ENCODE results near the gene RRP8.

The RRP8 gene

GRCh38 chr11:6623391-6624363 lies 20.3 kb upstream of the RRP8 start:
- TF ChIP-seq, protein P1, sequence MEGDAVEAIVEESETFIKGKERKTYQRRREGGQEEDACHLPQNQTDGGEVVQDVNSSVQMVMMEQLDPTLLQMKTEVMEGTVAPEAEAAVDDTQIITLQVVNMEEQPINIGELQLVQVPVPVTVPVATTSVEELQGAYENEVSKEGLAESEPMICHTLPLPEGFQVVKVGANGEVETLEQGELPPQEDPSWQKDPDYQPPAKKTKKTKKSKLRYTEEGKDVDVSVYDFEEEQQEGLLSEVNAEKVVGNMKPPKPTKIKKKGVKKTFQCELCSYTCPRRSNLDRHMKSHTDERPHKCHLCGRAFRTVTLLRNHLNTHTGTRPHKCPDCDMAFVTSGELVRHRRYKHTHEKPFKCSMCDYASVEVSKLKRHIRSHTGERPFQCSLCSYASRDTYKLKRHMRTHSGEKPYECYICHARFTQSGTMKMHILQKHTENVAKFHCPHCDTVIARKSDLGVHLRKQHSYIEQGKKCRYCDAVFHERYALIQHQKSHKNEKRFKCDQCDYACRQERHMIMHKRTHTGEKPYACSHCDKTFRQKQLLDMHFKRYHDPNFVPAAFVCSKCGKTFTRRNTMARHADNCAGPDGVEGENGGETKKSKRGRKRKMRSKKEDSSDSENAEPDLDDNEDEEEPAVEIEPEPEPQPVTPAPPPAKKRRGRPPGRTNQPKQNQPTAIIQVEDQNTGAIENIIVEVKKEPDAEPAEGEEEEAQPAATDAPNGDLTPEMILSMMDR (IDR thresholded peaks at IDR 0.05; ENCODE audit: extremely low read depth, insufficient read depth, missing control alignments): no peak
- in situ Hi-C loops (cut with MboI; ENCODE audit: low pct_unique_long_range_greater_than_20kb, low sequenced_read_pairs, unreplicated experiment): no loop called here
- DNase-seq (ENCODE audit: low spot score): no peak

GRCh38 chr11:6622261-6623171 lies 19.1 kb upstream of the RRP8 start:
- TF ChIP-seq, protein P1 (IDR thresholded peaks at IDR 0.05; ENCODE audit: extremely low read depth, insufficient read depth, missing control alignments): no peak
- no peak for DNase-seq (ENCODE audit: low spot score)
- in situ Hi-C loops (cut with MboI; ENCODE audit: low pct_unique_long_range_greater_than_20kb, low sequenced_read_pairs, unreplicated experiment): no loop called here

- in situ Hi-C loops (cut with MboI; ENCODE audit: low pct_unique_long_range_greater_than_20kb, low sequenced_read_pairs, unreplicated experiment): no loop called here
- no peak for DNase-seq (ENCODE audit: low spot score)
- TF ChIP-seq, protein P1 (IDR thresholded peaks at IDR 0.05; ENCODE audit: extremely low read depth, insufficient read depth, missing control alignments): no peak
Observed at GRCh38 chr11:6621711-6622211, 18.3 kb upstream of the RRP8 start.

GRCh38 chr11:6620636-6621035 lies 17.2 kb upstream of the RRP8 start:
- TF ChIP-seq, protein P1 (IDR thresholded peaks at IDR 0.05; ENCODE audit: extremely low read depth, insufficient read depth, missing control alignments): no peak
- DNase-seq (ENCODE audit: low spot score): no peak
- in situ Hi-C loops (cut with MboI; ENCODE audit: low pct_unique_long_range_greater_than_20kb, low sequenced_read_pairs, unreplicated experiment): no loop called here

DNA sequence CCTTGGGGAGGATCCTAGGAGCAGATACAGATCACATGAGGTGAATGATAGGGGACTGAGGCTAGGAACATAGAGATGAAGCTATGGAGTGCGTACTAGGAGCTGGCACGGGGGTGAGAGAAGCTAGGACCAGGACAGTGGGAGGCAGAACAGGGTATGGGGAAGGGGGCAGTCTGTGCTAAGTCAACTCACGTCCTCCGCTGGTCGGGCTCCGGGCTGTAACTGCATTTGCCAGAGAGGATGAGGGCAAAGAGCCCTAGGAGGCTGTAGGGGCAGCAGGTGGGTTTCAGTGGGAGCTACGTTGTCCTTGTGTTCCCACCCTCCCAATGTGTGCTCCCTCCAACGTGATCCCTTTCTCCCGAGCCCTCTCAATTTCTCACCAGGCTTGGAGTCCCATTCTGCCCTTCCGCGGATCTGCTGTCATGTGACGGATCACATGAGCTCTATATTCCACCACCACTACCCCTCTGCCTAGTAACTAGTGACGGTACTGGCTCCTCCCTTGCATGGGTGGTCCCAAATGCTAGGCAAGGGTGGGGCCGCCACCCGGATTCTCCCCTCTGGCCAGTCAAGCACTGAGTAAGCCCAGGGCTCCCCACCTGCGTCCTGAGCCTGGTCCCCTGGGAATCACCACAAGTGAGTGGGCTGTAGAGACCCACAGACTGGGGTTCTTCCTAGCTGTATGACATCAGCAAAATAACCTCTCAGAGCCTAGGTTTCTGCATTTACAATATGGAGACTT lies 15.8 kb upstream of the RRP8 start, which contains the start of gene TPP1:
TPP1 (minus strand) TSS at position 419 of the 742 bp plus-strand sequence; CDS start at position 397, 22 bp downstream.
- DNase-seq (ENCODE audit: low spot score): peak; percentile 98
- in situ Hi-C loops (cut with MboI; ENCODE audit: low pct_unique_long_range_greater_than_20kb, low sequenced_read_pairs, unreplicated experiment): no loop called here
- TF ChIP-seq, protein P1 (IDR thresholded peaks at IDR 0.05; ENCODE audit: extremely low read depth, insufficient read depth, missing control alignments): no peak

Measured in GM13977 (cell line).